IPS DF 19.7 (cell line): ENCODE results near the gene TMEM209.
"Not testable (repeated sequence)": the region's sequence is repeated elsewhere in the genome, so short reads cannot be mapped to it uniquely, and the experiment has no call there.

ENCODE experiments used
- DNase-seq: peaks from one replicate; pipeline ENCODE4 v3.0.0-alpha.2; 2013; ENCODE audit warnings: low read depth, low spot score

The TMEM209 gene

DNA sequence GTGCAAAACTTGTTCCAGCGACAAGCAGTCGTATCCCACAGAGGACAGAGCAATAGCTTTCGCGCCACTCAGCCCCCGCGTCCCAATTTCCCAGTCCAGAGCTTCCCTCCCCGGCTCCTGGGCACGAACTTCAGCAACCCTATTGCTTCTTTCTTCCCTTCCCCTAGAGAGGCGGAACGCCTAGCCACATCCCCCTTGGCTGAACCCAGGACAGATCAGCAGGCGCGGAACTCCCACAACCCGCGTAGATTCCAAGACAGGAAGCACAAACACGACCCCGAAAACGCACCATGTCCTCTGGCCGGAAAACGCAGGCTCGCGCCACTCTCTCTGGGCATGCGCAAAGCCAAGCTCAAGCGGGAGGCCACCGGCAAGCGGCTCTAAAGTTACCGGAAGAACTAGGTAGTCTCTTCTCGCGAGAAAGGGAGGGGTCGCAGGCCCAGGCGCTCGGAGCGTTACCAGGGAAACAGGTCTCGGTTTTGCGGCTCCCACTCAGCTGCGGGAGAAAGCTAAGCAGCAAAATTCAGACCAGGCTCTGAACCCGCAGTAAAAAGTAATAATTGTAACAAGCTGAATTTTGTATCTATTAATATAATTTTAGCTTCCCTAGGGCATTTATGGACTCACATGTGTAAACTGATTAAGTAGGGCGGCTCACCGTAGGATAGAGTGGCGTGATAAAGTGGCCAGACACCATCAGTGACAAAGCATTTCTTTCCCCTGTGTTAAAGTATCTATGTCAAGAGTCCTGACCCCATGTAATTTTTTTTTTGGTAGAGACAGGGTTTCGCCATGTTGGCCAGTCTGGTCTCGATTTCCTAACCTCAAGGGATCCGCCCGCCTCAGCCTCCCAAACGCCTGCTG lies at the start of gene TMEM209:
Gene TMEM209, minus strand, starts transcription at position 323 of the 864 bp plus-strand sequence. Its CDS starts 31 bp downstream, at position 292.
- DNase-seq: peak; percentile 94

DNA sequence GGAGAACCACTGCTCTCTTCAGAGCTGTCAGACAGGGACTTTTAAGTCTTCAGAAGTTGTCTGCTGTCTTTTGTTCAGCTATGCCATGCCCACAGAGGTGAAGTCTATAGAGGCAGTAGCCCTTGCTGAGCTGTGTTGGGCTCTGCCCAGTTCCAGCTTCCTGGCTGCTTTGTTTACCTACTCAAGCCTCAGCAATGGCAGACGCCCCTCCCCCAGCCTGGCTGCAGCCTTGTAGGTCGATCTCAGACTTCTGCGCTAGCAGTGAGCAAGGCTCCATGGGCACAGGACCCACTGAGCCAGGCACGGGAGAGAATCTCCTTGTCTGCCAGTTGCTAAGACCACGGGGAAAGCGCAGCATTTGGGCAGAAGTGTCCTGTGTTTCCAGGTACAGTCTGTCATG lies 49.3 kb upstream of the TMEM209 start:
- no peak for DNase-seq

DNA sequence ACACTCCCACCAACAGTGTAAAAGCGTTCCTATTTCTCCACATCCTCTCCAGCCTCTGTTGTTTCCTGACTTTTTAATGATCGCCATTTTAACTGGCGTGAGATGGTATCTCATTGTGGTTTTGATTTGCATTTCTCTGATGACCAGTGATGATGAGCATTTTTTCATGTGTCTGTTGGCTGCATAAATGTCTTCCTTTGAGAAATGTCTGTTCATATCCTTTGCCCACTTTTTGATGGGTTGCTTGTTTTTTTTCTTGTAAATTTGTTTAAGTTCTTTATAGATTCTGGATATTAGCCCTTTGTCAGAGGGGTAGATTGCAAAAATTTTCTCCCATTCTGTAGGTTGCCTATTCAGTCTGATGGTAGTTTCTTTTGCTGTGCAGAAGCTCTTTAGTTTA lies 44.4 kb upstream of the TMEM209 start:
- not testable (repeated sequence) for DNase-seq

DNA sequence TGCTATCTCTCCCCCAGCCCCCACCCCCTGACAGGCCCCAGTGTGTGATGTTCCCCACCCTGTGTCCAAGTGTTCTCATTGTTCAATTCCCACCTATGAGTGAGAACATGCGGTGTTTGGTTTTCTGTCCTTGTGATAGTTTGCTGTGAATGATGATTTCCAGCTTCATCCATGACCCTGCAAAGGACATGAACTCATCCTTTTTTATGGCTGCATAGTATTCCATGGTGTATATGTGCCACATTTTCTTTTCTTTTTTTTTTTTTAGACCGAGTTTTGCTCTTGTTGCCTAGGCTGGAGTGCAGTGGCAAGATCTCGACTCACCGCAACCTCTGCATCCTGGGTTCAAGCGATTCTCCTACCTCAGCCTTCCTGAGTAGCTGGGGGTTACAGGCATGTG lies 43.6 kb upstream of the TMEM209 start:
- not testable (repeated sequence) for DNase-seq

DNA sequence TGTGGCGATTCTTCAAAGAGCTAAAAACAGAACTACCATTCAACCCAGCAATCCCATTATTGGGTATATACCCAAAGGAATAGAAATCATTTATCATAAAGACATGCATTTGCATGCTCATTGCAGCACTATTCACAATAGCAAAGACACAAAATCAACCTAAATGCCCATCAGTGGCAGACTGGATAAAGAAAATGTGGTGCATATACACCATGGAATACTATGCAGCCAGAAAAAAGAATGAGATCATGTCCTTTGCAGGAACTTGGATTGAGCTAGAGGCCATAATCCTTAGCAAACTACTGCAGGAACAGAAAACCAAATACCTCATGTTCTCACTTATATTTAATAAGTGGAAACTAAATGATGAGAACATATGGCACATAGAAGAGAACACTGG lies 41.3 kb upstream of the TMEM209 start:
- DNase-seq: not testable (repeated sequence)

DNA sequence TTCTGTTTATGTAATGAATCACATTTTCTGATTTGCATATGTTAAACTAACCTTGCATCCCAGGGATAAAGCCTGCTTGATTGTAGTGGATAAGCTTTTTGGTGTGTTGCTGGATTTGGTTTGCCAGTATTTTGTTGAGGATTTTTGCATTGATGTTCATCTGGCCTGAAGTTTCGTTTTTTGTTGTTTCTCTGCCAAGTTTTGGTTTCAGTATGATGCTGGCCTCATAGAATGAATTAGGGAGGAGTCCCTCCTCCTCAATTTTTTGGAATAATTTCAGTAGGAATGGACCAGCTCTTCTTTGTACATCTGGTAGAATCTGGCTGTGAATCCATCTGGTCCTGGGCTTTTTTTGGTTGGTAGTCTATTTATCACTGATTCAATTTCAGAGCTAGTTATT lies 38.3 kb upstream of the TMEM209 start:
- not testable (repeated sequence) for DNase-seq

DNA sequence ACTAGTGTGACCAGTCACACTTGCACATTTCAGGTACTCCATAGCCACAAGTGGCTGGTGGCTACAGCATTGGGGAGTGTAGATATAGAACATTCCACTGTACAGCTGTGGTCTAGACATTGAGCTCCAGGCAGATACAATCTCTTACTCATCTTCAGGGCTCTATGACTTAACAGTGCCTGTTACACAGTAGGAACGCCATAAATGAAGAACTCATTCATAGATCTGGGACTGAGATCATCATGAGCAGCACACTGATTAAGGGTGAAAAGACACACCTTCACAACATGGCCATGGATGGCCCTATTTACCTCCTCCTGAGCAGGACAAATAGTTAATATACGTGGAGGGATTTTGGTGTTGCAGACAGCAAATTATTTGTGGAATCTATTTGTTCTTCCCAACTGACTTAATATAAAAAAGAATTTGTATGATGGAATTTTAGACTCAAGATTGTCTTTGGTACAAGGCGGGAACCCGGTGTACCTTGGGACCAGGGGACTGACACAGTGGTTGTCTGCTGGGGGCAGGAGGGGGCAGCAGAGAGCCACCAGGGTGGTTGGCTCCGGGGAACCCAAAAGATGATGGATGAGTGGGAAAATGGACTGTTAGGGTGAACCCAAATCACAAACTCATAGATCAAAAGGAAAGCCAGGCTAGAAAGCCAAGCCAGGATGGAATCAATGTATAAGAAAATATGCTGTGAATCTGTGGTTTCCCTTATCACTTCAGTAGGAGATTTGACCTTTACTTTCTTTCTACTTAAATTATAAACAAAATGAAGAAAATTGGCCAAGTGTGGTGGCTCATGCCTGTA lies 37.2 kb upstream of the TMEM209 start:
- DNase-seq: peak; percentile 9

DNA sequence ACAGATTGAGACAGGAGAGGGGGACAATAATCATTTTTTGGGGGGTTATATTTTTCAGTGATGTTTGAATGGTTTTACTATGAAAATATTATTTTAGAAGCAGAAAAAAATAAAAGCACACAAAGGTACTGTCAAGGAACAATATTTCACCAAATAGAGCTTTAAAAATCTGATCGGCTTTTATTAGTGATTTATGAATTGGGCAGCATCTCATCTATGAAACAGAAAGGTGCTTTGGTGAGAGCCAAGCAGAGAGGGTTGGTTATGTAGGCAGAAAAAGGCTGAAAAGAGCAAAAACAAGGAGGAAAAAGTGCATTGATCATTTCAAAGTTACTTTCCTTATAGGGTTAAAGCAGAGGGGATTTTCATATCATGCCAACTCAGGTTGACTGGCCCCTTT lies 35.0 kb upstream of the TMEM209 start:
- DNase-seq: no peak

DNA sequence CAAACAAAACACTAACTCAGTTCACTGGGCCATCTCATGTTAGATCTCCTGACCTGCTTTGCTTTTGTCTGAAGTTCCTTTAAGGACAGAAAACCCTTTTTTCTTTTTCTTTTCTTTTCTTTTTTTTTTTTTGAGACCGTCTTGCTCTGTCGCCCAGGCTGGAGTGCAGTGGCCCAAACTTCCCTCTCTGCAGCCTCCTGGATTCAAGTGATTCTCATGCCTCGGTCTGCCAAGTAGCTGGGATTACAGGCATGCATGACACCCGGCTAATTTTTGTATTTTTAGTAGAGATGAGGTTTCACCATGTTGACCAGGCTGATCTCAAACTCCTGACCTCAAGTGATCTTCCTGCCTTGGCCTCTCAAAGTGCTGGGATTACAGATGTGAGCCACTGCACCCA lies 31.2 kb upstream of the TMEM209 start:
- not testable (repeated sequence) for DNase-seq

DNA sequence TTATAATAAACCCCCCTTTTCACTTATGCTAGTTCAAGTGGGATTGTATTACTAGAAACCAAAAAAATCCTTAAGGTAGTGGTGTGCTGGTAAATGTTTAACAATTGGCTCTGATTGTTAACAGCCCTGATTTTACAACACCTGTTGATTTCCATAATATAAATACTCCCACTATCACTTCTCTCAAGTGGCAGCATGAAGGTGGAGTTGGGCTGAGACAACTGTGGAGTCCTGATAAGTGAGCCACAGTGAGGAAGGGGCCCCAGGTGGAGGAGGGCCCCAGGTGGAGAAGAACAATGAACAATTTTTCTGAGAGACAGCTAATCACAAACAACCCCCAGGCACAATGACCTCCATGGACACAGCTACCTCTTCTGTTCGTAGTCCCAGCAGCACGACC lies 28.9 kb upstream of the TMEM209 start:
- DNase-seq: no peak

DNA sequence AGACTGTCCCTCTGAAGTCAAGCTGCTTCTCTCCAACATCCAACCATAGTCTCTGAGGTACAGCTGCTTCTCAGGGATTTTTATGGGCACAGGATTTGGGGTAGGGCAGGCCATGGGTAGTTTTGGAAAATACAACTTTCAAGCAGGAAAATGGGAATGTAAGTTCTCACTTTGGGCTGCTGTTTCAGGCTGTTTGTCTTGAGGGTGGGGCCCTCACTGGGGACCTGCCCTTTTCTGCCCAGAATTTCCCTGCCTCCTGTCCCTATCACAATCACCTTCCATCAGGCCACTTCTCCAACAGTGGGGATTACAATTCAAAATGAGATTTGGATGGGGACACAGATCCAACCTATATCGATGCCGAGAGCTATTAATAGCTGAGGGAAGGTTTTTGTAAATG lies 27.0 kb upstream of the TMEM209 start:
- no peak for DNase-seq

DNA sequence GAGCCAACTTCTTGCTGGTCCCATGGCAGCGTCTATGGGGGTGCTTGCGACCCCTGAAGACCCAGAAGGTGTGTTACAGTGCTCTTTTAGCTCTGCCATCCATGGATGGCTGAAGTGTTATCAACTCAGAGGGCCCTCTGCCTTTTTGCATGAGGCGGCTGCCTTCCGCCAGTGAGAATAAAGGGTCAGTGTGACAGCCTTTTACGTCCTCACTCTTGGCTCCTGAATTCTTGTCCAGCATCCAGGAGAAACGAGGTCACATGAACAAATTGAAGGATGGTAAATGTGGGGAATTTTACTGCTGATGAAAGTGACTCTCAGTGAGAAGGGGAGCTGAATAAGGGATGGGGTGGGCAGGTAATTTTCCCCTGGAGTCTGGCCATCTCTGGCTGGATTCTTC lies 26.6 kb upstream of the TMEM209 start:
- no peak for DNase-seq

DNA sequence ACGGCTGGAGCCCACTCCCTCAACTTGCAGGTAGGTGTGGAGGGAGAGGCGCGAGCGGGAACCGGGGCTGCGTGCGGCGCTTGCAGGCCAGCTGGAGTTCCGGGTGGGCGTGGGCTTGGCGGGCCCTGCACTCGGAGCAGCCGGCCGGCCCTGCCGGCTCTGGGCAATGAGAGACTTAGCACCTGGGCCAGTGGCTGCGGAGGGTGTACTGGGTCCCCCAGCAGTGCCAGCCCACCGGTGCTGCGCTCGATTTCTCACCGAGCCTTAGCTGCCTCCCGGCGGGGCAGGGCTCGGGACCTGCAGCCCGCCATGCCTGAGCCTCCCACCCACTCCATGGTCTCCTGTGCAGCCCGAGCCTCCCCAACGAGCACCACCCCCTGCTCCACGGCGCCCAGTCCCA lies 24.8 kb upstream of the TMEM209 start:
- DNase-seq: not testable (repeated sequence)

DNA sequence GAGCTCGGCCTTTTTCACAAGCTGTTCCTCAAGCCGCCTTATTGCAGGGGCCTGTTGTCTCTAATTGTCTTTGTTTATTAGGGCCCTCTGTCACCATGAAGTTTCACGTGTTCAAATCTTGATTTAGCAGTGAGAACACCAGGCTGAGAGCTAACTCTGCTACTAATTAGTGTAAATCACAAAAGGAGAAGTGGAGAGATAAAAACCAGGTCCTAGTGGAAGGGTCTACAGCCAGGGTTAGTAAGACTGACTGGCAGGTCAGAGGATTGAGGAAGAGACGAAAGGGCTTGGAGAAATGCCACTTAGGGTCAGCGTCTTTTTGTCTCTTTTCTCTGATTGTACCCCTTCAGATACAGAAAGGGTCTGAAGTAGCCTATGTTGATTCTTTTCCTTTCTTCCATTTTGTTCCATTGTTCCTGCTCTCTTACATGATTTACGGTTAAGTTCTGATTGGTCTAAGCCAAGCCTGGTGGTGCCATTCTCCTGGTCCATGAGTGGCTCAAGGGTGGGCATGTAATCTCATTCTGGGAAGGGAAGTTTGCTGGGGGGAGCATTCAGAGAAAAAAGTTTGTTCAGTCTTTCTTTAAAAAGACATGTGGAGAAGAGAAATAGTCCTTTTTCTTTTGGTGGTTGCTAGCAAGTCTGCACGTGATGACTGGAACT lies 23.8 kb upstream of the TMEM209 start:
- DNase-seq: no peak

DNA sequence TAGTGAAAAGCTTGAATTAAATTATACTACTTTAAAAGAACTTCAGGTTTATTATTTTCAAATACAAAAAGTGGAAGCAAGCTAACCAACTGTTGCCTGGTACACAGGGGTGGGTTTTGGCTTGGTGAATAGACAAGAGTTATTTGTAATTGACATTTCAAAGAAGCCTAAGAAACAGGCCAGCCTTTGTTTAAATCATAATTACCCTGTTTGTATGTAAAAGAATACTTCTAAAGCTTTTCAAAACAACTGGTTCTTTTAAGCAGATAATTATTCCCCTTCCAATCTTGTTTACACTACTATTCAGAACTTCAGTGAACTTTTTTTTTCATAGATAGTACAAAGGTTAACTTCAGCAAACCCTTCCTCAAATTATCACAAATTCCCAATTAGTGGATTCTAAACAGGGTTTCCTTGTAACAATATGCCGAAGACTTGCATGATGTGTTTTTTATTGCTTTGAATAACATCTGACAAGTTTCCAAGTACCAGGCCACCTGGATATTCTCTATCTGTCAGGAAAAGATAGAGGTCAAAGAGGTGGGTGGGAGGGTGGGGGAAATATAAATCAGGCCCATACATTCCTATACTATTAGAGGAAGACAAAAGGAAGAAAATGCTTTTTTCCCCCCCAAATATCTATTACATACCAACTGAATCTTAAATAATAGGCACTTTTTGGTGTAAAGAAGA lies 22.8 kb upstream of the TMEM209 start:
- no peak for DNase-seq

DNA sequence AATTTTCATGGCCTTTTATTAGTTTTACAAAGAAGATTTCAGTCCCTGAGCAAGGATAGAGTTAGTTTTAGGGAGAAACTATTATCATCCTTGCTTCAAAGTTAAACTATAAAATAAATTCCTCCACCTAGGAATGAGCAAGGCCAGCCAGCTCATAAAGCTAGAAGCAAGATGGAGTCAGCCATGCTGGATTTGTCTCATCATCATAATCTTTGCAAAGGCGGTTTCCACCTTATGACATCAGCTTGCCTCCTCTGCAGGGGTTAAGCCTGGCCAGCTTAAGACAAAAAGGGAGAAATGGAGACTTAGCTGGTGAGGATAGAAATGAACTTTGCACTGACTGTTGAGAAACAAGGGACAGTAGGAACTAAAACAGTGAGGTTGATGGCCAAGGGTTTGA lies 21.1 kb upstream of the TMEM209 start:
- DNase-seq: no peak

DNA sequence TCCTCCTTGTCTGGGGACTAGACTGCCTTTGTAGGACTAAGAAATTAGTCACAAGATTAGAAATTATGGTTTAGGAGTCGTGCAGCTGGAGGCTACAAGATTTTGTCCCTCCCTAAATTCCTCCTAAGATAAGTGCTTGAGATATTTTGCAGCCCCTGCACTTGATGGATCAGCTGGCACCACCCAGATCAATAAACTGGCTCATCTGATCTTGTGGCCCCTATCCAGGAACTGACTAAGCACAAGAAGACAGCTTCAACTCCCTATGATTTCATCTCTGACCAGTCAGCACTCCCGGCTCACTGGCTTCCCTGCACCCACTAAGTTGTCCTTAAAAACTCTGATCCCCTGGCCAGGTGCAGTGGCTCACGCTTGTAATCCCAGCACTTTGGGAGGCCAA lies 19.7 kb upstream of the TMEM209 start:
- not testable (repeated sequence) for DNase-seq

DNA sequence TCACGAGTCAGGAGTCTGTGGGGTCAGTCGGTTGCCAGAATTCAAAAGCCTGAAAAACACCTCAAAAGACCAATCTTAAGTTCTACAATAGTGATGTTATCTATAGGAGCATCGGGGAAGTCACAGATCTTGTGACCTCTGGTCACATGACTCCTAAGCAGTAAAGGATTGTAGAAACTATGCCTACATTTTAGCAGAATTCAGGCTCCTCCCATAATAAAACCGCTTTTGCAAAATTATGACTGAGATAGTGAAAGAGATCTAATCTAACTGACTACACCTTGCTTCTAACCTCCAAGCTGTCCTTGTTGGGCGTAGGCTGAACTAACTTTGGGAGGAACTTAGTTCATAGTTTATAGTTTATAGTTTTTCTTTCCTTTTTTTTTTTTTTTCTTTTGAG lies 19.0 kb upstream of the TMEM209 start:
- DNase-seq: no peak

DNA sequence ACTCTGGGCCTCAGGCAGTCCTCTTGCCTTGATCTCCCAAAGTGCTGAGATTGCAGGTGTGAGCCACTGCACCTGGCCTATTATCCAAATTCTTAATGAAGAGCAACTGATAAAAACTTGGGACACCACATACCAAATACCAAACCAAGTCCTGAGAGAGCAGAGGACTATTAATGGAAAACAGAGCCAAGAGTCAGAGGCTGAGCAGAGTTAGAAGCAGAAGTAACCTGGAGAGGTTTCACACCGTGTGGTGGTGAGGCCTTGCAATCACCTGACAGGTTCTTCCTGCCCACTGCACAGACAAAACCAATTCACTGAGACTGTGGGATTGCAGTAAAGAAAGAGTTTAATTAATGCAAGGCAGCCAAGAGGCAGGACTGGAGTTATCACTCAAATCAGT lies 18.4 kb upstream of the TMEM209 start:
- no peak for DNase-seq

DNA sequence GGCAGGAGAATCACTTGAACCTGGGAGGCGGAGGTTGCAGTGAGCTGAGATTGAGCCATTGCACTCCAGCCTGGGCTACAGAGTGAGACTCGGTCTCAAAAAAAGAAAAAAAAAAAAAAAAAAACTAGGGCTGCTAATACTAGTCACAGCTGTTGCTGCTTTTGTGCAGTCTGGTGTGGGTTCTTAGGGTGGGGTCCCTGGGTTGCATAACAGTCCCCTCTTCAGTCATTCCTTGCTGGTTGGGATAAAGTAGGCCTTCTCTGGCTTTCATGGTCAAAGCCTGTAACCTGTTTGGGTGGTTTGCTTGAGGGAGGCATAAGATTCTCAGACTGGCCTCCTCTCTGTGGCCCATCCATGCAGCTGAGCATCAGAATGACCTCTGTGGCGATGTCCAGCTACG lies 16.5 kb upstream of the TMEM209 start:
- DNase-seq: no peak

DNA sequence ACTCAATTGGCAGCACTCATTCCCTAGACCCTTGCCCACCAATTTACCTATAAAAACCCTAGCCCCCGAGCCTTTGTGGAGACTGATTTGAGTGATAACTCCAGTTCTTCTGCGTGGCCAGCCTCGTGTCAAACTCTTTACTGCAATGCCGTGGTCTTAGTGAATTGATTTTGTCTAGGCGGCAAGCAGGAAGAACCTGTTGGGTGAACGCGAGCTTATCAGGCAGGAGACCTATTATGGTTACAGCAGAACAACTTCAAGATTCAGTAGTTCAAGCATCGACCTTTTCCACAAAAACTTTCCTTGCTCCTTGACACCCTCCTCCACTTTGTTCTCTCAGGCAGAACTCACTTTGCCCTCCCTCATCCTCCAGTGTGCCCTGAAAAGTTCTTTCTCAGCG lies 14.7 kb upstream of the TMEM209 start:
- DNase-seq: no peak
